NCI-H128 (cell line): ENCODE data around the gene PRKAG2.

Source experiments
- DNase-seq: peaks from one replicate; lab custom pipeline; 2025; ENCODE audit not compliant: unreplicated experiment; lab: John Stamatoyannopoulos, UW

The PRKAG2 gene

GRCh38 chr7:151630851-151631569, 245.9 kb downstream of the PRKAG2 start:
- no peak for DNase-seq

DNA sequence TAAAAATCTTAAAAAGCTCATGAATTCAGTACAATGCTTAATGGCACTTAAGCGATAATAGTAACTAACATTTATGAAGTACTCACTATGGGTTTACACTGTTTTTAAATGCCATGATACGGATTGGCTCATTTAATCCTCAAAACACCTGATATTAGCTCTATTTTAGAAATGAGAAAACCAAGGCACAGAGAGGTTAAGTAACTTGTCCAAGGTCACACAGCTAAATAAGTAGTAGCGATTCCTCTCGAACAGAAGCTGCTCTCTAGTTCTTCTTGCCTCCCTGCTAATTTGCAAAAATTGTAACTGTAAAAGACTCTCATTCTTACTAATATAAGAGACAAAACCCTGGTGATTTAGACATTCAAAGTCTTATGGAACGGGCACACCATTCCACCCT, 246.6 kb downstream of the PRKAG2 start:
- no peak for DNase-seq

DNA sequence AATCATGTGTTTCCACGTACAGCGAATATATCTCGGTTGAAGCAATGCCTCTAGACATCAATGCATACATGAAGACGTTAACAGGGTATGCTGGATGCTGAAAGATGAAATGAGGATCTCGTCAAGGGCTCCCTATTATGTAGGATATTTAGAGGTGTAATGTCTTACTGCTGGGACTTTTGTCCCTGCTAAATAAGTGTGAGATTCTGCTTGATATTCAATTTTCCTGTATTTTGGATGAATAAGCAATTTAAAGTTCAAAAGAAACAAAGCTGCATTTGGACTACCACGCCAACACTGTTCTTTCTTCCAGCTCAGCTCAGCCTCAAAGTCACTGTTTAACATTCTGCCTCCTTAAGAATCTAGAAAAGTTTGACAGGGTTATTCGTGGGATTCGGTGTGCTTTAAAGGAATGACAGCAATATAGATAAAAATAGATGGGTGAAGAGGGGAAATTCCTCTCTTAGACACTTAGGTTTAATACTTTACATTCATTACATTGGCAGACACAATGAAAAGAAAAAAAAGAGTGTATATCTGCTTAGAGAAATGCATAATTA, 247.1 kb downstream of the PRKAG2 start:
- DNase-seq = no peak

DNA sequence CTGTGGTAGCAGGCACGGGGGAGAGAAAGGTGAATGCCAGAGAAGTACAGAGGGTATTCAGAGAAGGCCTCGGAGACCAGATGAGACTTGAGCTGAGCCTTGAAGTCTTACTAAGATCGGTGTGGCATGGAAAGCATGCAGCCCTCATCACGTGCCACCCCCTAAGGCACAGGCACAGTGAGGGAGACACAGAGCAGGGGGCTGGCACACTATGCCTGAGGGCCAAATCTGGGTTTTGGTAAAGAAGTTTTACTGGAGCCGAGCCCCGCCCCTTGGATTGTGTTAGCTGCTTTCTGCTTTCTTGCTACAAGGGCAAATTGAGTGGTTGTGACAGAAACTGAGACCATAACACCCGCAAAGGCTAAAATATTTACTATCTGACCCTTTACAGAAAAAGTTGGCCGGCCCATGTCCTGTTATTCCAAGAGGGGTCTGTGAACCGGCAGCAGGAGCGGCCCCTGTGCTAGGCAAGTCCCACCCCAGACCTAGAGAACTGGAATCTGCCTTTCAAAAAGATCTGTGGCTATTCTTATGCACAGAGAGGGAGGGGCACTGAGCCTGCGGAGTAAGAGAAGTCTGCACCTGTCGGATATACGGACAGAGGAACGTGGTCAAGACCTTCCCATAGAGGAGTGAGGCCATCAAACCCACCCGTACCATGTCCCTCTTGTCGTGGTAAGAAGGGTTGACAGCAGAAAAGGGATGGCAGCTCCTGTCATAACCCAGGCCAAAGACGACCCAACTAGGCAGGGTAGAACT, 247.9 kb downstream of the PRKAG2 start:
- no peak for DNase-seq

GRCh38 chr7:151626422-151627115, 250.3 kb downstream of the PRKAG2 start:
- DNase-seq = no peak

GRCh38 chr7:151625606-151626005, 251.3 kb downstream of the PRKAG2 start:
- no peak for DNase-seq

DNA sequence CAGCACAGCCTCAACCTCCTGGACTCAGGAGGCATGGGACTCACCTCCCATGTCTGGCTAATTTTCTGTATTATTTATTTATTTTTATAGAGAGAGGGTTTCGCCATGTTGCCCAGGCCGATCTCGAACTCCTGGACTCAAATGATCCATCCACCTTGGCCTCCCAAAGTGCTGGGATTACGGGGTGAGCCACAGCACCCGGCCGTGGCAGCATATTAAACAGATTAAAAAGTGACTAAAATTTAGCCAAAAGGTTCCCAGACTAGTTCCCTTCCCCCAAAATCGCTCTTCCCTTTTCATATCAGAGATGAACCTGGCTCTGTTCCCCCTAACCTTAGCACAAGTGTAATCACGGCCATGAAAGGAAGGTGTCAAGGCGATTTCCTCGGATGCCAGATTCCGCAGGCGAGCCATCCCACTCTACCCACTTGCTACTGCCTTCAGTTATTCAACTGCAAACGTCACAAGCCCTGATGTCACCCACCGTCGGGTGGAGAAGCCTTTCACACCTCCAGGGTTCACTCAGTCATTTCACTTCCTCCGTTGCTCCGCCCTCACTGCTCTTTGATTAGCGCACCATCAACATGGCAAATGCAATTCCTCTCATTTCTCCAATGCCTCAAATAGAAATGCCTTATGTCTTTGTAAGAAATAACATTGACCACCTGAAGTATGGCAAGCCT, 252.5 kb downstream of the PRKAG2 start:
- DNase-seq = no peak

- no peak for DNase-seq
Measured at GRCh38 chr7:151623766-151624165, 253.1 kb downstream of the PRKAG2 start.

DNA sequence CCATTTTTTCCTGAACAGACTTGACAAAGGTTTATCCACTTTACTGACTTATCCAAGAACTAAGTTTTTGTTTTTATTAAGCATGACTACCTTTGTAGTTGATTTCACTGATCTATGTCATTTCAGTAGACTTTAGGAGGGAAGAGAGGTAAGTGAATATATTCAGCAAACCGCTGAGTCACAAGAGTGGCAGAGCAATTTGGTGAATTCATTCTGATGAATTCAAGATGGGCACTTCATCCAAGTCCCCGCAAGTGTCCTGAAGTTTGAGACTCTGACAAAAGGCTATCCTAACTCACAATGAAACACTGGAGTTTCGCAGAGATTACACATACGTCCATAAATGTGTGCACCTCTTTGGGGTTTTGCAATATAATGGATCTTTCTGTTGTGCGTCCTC, 255.0 kb downstream of the PRKAG2 start:
- DNase-seq = no peak

DNA sequence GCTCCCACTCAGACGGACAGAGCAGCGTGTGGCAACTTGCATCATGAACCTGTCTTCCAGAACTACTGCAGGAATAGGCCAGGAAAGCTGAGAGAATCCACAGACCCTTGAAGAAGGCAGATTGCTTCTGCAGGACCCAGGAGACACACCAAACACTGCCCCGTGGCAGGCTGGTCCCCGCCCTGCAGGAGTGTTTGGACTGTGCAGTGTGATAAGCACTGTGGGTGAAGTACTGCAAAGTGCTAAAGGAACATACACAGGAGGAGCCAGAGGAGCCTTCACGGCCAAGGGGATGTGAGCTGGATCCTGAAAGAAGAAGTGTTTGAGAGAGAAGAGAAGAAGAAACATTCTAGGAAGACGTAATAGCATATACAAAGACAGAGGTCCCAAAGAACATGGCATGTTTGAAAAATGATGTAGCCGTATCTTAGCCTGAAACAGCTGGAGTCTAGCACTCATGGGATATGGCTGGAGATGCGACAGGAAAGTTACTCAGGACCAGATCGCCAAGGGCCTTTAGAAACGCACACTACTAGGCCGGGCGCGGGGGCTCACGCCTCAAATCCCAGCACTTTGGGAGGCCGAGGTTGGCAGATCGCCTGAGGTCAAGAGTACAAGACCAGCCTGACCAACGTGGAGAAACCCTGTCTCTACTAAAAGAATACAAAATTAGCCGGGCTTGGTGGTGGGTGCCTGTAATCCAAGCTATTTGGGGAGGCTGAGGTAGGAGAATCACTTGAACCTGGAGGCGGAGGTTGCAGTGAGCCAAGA, 260.3 kb downstream of the PRKAG2 start:
- no peak for DNase-seq

DNA sequence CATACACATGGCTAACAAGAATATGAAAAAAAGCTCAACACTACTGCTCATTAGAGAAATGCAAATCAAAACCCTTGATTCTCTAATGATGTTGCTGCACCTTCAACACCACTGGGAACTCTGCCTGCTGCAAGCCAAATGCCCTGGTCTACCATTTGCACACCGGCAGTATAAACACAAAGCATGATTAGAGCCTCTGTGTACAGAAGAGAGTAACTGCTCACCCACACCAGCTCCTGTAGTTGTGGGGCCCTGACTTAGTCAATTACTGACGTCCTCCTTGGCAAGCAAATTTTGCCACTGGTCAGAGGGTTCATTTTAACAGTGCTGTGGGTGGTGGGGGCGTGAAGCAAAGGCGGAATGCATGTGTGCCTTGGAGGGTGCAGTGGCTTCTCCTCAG, 261.1 kb downstream of the PRKAG2 start:
- no peak for DNase-seq

GRCh38 chr7:151615058-151615457, 261.9 kb downstream of the PRKAG2 start:
- DNase-seq = no peak

GRCh38 chr7:151614019-151614418, 262.9 kb downstream of the PRKAG2 start:
- no peak for DNase-seq

DNA sequence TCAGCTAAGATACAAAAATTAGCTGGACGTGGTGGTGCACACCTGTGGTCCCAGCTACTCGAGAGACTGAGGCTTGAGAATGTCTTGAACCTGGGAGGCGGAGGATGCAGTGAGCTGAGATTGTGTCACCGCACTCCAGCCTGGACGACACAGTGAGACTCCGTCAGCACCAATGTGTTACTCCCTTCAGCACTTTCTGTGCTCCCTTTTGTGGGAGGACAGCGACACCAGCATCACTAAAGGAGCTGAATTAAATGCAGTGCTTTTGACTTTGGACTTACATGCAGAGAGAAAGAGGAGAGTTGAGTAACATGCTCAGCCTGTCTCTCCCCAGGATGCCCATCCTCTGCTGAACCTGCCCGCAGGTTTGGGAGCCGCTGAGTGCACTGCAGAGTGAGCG, 265.0 kb downstream of the PRKAG2 start:
- no peak for DNase-seq

DNA sequence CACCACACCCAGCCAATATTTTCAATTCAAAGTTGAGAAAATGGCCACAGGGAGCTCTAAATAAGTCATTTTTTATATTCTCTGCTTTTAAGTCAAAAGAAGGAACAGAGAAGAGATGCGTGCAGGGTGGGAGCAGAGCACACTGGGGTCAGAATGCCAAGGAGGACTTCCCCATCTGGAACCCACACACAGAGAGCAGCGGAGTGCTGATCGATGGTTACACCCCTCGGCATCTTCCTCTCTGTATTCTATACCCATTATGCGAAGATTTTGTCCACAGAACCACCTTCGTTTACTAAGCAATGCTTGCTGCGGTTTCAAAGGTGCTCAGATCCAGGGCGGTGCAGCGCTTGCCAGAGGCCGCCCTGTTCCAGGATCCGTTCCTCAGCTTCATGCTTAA, 265.9 kb downstream of the PRKAG2 start:
- DNase-seq = no peak

DNA sequence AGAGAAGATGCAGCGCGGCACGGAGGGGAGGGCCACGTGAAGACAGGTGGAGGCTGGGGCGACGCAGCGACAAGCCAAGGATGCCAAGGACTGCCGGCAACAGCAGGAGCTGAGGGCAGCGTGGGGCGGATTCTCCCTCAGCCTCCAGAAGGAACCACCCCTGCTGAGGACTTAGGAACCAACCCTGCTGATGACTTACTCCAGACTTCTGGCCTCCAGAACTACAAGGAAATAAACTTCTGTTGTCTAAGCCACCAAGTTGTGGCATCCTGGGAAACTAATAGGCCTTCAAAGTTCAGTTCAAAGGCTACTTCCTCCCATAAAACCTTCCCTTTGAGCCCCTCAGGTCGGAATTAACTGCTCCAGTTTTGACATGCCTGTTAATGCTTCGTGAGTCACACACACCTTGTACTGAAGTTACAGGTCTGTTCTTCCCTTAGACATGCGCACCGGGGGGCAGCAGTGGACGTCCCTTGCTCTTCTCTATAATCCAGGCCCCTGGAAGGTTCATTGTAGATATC, 268.8 kb downstream of the PRKAG2 start:
- no peak for DNase-seq

DNA sequence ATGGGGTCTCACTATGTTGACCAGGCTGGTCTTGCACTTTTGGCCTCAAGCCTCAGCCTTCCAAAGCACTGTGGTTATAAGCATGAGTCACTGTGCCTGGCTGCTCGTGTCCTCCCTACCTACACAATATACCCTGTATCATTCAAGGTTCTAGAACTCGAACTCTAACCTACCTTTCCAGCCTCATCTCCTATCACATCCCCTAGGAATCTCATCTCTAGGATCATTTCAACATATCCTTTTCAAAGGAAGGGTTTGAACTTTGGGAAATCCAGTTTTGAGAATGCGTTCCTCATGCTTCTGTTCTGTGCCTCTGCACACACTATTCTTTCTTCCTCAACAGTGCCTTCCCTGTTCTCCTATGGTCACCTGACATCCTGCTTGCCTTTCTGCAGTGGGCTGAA, 269.4 kb downstream of the PRKAG2 start:
- DNase-seq = no peak

- no peak for DNase-seq
Measured at GRCh38 chr7:151603951-151604350, 273.0 kb downstream of the PRKAG2 start.

GRCh38 chr7:151601521-151602305, 275.2 kb downstream of the PRKAG2 start:
- DNase-seq = no peak
